Esophagus (tissue), 2 donors: ENCODE measurements around the gene CUL4A. TPM values are rescaled to one million over a fixed set of nuclear protein-coding genes. Genes with fewer than 3 reads are reported as not detected.

Source experiments
- H3K27ac ChIP-seq, 2 donors: one replicate each; pipeline ENCODE4 v1.5.1; 2013; ENCODE audit warnings: low read depth in 2 of 2, mild to moderate bottlenecking in 2 of 2, inconsistent platforms in 1 of 2, low read length in 1 of 2, moderate library complexity in 1 of 2
- H3K27me3 ChIP-seq, 2 donors: one replicate each; pipeline ENCODE4 v1.6.1; 2013; ENCODE audit warnings: low read length in 2 of 2, control low read depth in 1 of 2, mild to moderate bottlenecking in 1 of 2; ENCODE audit not compliant: insufficient read depth in 2 of 2, control insufficient read depth in 1 of 2
- H3K36me3 ChIP-seq, 2 donors: one replicate each; pipeline ENCODE4 v1.6.1; 2013; ENCODE audit warnings: low read length in 1 of 2; ENCODE audit not compliant: control insufficient read depth in 2 of 2, insufficient read depth in 2 of 2
- H3K4me1 ChIP-seq, 2 donors: one replicate each; pipeline ENCODE4 v1.6.1; 2013; ENCODE audit warnings: low read length in 1 of 2; ENCODE audit not compliant: control insufficient read depth in 2 of 2, insufficient read depth in 2 of 2
- H3K4me3 ChIP-seq, 2 donors: one replicate each; pipeline ENCODE4 v1.5.1; 2013; ENCODE audit warnings: low read length in 2 of 2, mild to moderate bottlenecking in 2 of 2, low read depth in 1 of 2, moderate library complexity in 1 of 2
- H3K9me3 ChIP-seq, 2 donors: one replicate each; pipeline ENCODE4 v1.6.1; 2013; ENCODE audit warnings: mild to moderate bottlenecking in 2 of 2, low read depth in 1 of 2, low read length in 1 of 2, moderate library complexity in 1 of 2; ENCODE audit not compliant: control insufficient read depth in 2 of 2, insufficient read depth in 1 of 2
- WGBS, 2 donors: extraction: QIAGEN DNeasy Blood & Tissue Kit; methylation state at CpG; one replicate each; pipeline ENCODE4 v1.1.7; 2013; 5-methylcytosine and 5-hydroxymethylcytosine counted together
- polyA plus RNA-seq, 2 donors: library from polyadenylated mRNA; stranded (reverse); fragments of 200-250 nt; gene quantifications; one replicate each; pipeline ENCODE4 v1.2.3, GENCODE V29; 2013
- donor health status: healthy with polysubstance abuse.
- donor health status: Bipolar disorder and iron deficiency.

The CUL4A gene
- polyA plus RNA-seq, 2 donors: 21.0 to 31.2 TPM

- H3K27me3 ChIP-seq: no peaks in the 10 kb centered on the region
- H3K36me3 ChIP-seq: no peaks in the 10 kb centered on the region
- no peak overlapping the region for H3K4me3 ChIP-seq
- H3K9me3 ChIP-seq: peaks cover 0 to 2% of the 10 kb centered on the region in 2 donors
- 77% methylated on average over 15 of the region's 15 CpGs for WGBS, 2 donors
- peaks cover 0 to 2% of the 10 kb centered on the region in 2 donors for H3K4me1 ChIP-seq
- peak overlapping the region in 1 of 2 donors; percentile 34 for H3K27ac ChIP-seq
These were observed 64.6 kb downstream of the CUL4A start for GRCh38 chr13:113273851-113274590.

DNA sequence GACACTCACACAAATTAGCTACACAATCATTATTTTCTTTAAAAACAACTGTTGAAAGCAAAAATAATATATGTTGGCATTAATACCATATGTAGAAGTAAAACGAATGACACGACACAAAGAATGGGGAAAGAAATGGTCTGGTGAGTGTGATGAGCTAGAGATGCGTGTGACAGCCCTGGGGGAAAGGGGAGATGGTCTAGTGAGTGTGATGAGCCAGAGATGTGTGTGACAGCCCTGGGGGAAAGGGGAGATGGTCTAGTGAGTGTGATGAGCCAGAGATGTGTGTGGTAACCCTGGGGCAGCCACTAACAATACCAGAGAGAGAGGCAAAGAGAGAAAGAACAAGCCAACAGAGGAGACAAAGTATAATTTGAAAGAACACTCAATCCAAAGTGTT, 65.3 kb downstream of the CUL4A start:
- Histone ChIP-seq H3K36me3 (no peaks in the 10 kb centered on the region), H3K9me3 (peaks cover 0 to 3% of the 10 kb centered on the region in 2 donors), H3K27me3 (no peaks in the 10 kb centered on the region), H3K27ac (no peak overlapping the region), H3K4me3 (no peak overlapping the region), H3K4me1 (peaks cover 0 to 2% of the 10 kb centered on the region in 2 donors)
- 75 to 77% methylated on average over 3 of the region's 3 CpGs for WGBS, 2 donors

DNA sequence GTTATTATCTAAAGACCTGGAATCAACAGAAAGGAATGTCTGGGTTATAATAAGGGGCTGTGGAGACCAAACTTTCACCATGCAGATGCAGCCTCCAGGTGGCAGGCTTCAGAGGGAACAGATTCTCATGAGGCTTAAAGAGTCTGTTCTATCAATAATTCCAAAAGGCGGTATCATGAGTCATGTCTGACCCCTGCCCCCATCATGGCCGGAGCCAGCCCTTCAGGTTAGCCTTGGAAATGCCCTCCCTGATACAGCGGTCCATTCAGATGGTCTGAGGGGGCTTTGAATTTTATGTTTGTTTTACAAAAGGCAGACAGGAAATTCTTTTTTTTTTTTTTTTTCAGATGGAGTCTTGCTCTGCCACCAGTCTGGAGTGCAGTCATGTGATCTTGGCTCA, 66.0 kb downstream of the CUL4A start:
- no peak overlapping the region for H3K4me3 ChIP-seq
- H3K27me3 ChIP-seq: no peaks in the 10 kb centered on the region
- WGBS, 2 donors: 8 to 10% methylated on average over 3 of the region's 3 CpGs
- H3K36me3 ChIP-seq: no peaks in the 10 kb centered on the region
- H3K9me3 ChIP-seq: peaks cover 0 to 3% of the 10 kb centered on the region in 2 donors
- H3K27ac ChIP-seq: no peak overlapping the region
- H3K4me1 ChIP-seq: peaks cover 0 to 2% of the 10 kb centered on the region in 2 donors

GRCh38 chr13:113280126-113280525, 70.7 kb downstream of the CUL4A start:
- H3K27ac ChIP-seq: no peak overlapping the region
- H3K36me3 ChIP-seq: no peaks in the 10 kb centered on the region
- H3K27me3 ChIP-seq: no peaks in the 10 kb centered on the region
- no peak overlapping the region for H3K4me3 ChIP-seq
- 87 to 91% methylated on average over 6 of the region's 6 CpGs for WGBS, 2 donors
- no peaks in the 10 kb centered on the region for H3K4me1 ChIP-seq
- peaks cover 0 to 3% of the 10 kb centered on the region in 2 donors for H3K9me3 ChIP-seq

GRCh38 chr13:113283904-113284303, 74.5 kb downstream of the CUL4A start:
- no peaks in the 10 kb centered on the region for H3K27me3 ChIP-seq
- H3K4me3 ChIP-seq: no peak overlapping the region
- 57 to 72% methylated on average over 8 of the region's 8 CpGs for WGBS, 2 donors

DNA sequence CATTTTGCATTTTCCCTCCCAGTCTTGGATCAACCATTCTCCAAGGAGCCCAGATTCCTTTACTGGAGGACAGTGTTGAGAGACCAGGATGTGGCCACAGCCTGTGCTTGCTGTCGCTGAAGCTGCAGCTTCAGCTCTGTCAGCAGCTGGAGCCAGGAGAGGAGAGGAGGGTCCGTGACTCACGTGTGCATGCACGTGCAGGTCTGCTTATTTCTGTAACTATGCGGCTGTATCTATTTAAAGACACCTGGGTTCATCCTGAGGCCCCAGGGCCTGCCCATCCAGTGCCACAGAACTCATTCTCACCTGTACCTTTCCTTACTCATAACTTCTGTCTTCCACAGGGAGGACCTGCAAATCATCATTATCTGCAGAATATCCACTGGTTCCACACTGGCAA, 79.5 kb downstream of the CUL4A start:
- H3K9me3 ChIP-seq: no peaks in the 10 kb centered on the region
- 37 to 47% methylated on average over 5 of the region's 5 CpGs for WGBS, 2 donors
- no peaks in the 10 kb centered on the region for H3K27me3 ChIP-seq

More at GRCh38 chr13:113283904-113284303, 74.5 kb downstream of the CUL4A start:
- Histone ChIP-seq H3K4me1 (peaks cover 2% of the 10 kb centered on the region in 2 donors), H3K9me3 (peaks cover 0 to 1% of the 10 kb centered on the region in 2 donors), H3K36me3 (no peaks in the 10 kb centered on the region), H3K27ac (no peak overlapping the region)

GRCh38 chr13:113291129-113291528, 81.7 kb downstream of the CUL4A start:
- H3K4me1 ChIP-seq: peaks cover 2% of the 10 kb centered on the region in 2 donors
- no peaks in the 10 kb centered on the region for H3K36me3 ChIP-seq
- H3K27me3 ChIP-seq: no peaks in the 10 kb centered on the region
- H3K9me3 ChIP-seq: no peaks in the 10 kb centered on the region
- no peak overlapping the region for H3K4me3 ChIP-seq
- H3K27ac ChIP-seq: no peak overlapping the region
- 56 to 66% methylated on average over 2 of the region's 2 CpGs for WGBS, 2 donors

More for the DNA sequence above, 79.5 kb downstream of the CUL4A start:
- no peak overlapping the region for H3K4me3 ChIP-seq
- H3K36me3 ChIP-seq: no peaks in the 10 kb centered on the region
- H3K4me1 ChIP-seq: peaks cover 2% of the 10 kb centered on the region in 2 donors
- H3K27ac ChIP-seq: no peak overlapping the region

DNA sequence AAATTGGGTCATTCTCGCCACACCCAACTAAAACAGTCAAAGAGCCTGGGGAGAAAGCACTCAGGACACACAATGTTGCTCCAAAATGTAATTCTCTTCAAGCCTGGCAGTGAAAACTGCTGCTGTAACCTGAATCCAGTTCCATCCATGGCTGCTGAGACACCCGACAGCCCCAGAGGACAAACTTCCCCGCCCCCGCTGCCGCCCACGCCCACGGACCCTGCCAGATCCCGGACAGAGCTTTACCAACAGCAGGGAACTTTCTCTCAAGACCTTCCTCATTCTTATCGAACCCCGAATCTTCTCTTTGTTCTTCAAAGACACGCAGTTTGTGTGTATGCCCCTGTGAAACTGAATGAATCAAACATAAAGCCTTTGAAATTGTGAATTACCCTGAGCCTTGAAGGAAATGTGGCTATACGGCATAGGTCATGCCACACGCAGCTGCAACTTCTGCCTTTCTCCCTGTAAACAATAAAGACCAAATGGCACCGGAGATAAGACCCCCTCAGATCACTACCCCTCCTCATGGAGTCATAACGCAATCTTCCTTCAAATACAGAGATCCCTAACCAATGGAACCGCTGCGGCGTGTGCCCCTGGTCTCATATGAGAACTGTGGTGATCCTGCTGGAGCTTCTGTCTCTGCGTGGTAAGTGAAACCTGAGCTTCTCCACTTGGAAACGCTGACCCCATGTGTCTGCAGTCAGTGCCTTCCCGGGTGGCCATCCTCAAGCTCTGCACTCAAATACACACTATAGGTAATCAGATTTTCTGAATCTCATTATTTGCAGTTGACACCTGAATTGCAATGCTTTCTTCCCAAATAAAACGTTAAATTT, 82.8 kb downstream of the CUL4A start:
- Histone ChIP-seq H3K4me1 (peaks cover 2% of the 10 kb centered on the region in 2 donors), H3K4me3 (peak overlapping the region in 1 of 2 donors; percentile 38), H3K9me3 (no peaks in the 10 kb centered on the region), H3K27me3 (no peaks in the 10 kb centered on the region), H3K36me3 (no peaks in the 10 kb centered on the region), H3K27ac (peak overlapping the region in 1 of 2 donors; percentile 58)
- 9 to 11% methylated on average over 22 of the region's 22 CpGs for WGBS, 2 donors

- Histone ChIP-seq H3K4me1 (peaks cover 2% of the 10 kb centered on the region in 2 donors), H3K9me3 (no peaks in the 10 kb centered on the region), H3K27me3 (no peaks in the 10 kb centered on the region), H3K4me3 (no peak overlapping the region), H3K36me3 (no peaks in the 10 kb centered on the region), H3K27ac (no peak overlapping the region)
- 82 to 83% methylated on average over 9 of the region's 9 CpGs for WGBS, 2 donors
These were observed 84.3 kb downstream of the CUL4A start for GRCh38 chr13:113293686-113294085.
